ENCODE data around the gene COL5A3. TPM values are rescaled to one million over a fixed set of nuclear protein-coding genes. Genes with fewer than 3 reads are reported as not detected.

The COL5A3 gene
- total RNA-seq, 2 experiments from 2014 or later: 4.4 to 5.2 TPM

DNA sequence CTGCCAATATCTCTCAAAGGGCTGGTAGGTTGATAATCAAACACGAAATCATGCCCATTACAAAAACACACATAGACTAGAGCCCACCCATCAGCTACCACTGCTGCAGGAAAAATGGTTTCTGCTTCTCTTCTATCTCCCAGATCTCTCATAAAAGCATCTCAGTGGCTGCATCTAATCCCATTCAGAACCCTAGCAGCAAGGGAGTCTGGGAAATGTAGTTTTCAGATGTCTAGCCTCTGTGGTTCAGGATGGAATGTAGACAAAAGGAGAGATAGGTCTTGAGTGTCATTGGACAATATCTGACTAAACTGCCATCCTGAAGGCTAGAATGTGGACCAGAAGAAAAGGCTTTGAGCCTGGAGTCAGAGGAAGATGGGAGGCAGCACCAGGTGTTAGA lies 35.1 kb upstream of the COL5A3 start:
- peaks cover 38% of the 10 kb centered on the region for H3K27me3 Mint-ChIP-seq

DNA sequence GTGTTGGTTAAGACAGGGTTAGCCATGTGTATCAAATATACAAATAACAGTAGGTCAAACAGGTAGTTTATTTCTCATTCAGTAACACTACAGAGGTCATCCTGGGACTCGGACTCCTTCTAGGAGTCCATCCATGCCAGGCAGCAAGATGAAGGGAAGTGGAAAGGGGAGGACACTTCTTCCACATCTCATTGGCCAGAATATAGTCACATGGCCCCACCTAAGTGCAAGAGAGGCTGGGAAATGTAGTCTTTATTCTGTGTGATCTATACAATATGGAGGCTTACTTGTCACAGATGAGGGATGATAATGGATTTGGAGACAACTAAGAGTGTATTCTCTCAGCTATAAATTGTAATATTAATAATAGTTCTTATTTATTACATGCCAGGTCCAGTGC lies 34.1 kb upstream of the COL5A3 start:
- Mint-ChIP-seq H3K27me3 (peaks cover 40% of the 10 kb centered on the region), H3K4me1 (ENCODE audit: low read depth) (no peaks in the 10 kb centered on the region), H3K9me3 (no peaks in the 10 kb centered on the region), H3K4me3 (no peak overlapping the region), H3K27ac (no peak overlapping the region), H3K36me3 (ENCODE audit: low read depth) (no peaks in the 10 kb centered on the region)
- TF ChIP-seq, protein P1, sequence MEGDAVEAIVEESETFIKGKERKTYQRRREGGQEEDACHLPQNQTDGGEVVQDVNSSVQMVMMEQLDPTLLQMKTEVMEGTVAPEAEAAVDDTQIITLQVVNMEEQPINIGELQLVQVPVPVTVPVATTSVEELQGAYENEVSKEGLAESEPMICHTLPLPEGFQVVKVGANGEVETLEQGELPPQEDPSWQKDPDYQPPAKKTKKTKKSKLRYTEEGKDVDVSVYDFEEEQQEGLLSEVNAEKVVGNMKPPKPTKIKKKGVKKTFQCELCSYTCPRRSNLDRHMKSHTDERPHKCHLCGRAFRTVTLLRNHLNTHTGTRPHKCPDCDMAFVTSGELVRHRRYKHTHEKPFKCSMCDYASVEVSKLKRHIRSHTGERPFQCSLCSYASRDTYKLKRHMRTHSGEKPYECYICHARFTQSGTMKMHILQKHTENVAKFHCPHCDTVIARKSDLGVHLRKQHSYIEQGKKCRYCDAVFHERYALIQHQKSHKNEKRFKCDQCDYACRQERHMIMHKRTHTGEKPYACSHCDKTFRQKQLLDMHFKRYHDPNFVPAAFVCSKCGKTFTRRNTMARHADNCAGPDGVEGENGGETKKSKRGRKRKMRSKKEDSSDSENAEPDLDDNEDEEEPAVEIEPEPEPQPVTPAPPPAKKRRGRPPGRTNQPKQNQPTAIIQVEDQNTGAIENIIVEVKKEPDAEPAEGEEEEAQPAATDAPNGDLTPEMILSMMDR (IDR thresholded peaks at IDR 0.05): no peak
- peaks cover 0 to 3% of the 10 kb centered on the region in 2 experiments for H3K9me3 ChIP-seq (ENCODE audit: control insufficient read depth in 1 of 2, insufficient read depth in 1 of 2, low read length in 2 of 2)
- ChIA-PET POLR2A (no interaction called here), CTCF (interaction anchor here (1.5 kb wide), 1 partner anchor 17 kb away, joined by 5 read pairs; no protein-coding TSS in a partner anchor)
- intact Hi-C loops (cut with DNase I, micrococcal nuclease): no loop called here
- peak in 1 of 14 experiments; percentile 10 for DNase-seq
- H3K27me3 ChIP-seq (ENCODE audit: control insufficient read depth in 1 of 2, insufficient read depth in 2 of 2, low read length in 2 of 2): peaks cover 8 to 10% of the 10 kb centered on the region in 2 experiments
- H3K4me1 ChIP-seq (ENCODE audit: insufficient read depth, low read length): no peaks in the 10 kb centered on the region
- ATAC-seq (ENCODE audit: poor library complexity): no peak
- H3K36me3 ChIP-seq (ENCODE audit: insufficient read depth, low read length): no peaks in the 10 kb centered on the region
- no peak overlapping the region for H3K27ac ChIP-seq (ENCODE audit: low read depth in 1 of 2, low read length in 2 of 2)
- H3K4me3 ChIP-seq (ENCODE audit: low read length): no peak overlapping the region

More for the DNA sequence above, 35.1 kb upstream of the COL5A3 start:
- Mint-ChIP-seq H3K36me3 (ENCODE audit: low read depth) (no peaks in the 10 kb centered on the region), H3K4me1 (ENCODE audit: low read depth) (no peaks in the 10 kb centered on the region), H3K9me3 (no peaks in the 10 kb centered on the region), H3K4me3 (no peak overlapping the region), H3K27ac (no peak overlapping the region)
- DNase-seq (no peak), ATAC-seq (ENCODE audit: poor library complexity) (no peak)
- peaks cover 0 to 3% of the 10 kb centered on the region in 2 experiments for H3K9me3 ChIP-seq (ENCODE audit: control insufficient read depth in 1 of 2, insufficient read depth in 1 of 2, low read length in 2 of 2)
- POLR2A ChIA-PET: no interaction called here
- H3K36me3 ChIP-seq (ENCODE audit: insufficient read depth, low read length): no peaks in the 10 kb centered on the region
- H3K4me1 ChIP-seq (ENCODE audit: insufficient read depth, low read length): no peaks in the 10 kb centered on the region
- TF ChIP-seq, protein P1 (IDR thresholded peaks at IDR 0.05): no peak
- H3K27ac ChIP-seq (ENCODE audit: low read depth in 1 of 2, low read length in 2 of 2): no peak overlapping the region
- CTCF ChIA-PET: no interaction called here
- H3K27me3 ChIP-seq (ENCODE audit: control insufficient read depth in 1 of 2, insufficient read depth in 2 of 2, low read length in 2 of 2): peaks cover 8 to 10% of the 10 kb centered on the region in 2 experiments
- intact Hi-C loops (cut with DNase I, micrococcal nuclease): no loop called here
- no peak overlapping the region for H3K4me3 ChIP-seq (ENCODE audit: low read length)

DNA sequence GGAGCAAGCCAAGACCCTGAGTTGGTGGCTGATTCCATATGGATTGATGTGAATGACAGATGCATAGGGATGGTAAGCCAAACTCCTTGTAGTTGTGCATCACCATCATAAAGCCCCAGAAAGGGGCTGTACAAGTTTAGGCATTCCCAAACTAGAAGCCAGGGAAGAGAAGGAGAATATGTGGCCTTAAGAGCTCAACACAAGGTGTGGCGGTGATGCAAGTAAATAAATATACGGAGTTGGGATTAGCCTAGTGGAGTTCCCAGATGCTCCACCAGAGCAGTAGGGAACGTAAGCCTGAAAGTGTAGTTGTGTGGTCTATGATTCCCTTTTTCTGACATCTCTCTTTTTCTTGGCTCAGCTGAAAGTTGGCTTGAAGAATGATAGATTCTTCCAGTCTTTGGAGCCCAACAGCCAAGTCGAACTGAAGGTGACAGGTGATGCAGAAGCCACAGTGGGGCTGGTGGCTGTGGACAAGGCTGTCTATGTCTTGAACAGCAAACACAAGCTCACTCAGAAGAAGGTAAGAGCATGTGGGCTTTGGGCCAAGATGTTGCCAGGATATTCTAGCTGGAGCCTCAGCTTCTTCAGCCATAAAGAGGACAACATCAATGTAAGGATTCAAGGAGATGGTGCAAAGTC lies 33.1 kb upstream of the COL5A3 start:
- no peak for ATAC-seq (ENCODE audit: poor library complexity)
- H3K4me3 Mint-ChIP-seq: no peak overlapping the region
- H3K27me3 Mint-ChIP-seq: peaks cover 50% of the 10 kb centered on the region
- no peaks in the 10 kb centered on the region for H3K36me3 Mint-ChIP-seq (ENCODE audit: low read depth)
- Histone ChIP-seq H3K36me3 (ENCODE audit: insufficient read depth, low read length) (no peaks in the 10 kb centered on the region), H3K9me3 (ENCODE audit: control insufficient read depth in 1 of 2, insufficient read depth in 1 of 2, low read length in 2 of 2) (peaks cover 0 to 3% of the 10 kb centered on the region in 2 experiments), H3K4me1 (ENCODE audit: insufficient read depth, low read length) (no peaks in the 10 kb centered on the region), H3K4me3 (ENCODE audit: low read length) (no peak overlapping the region), H3K27me3 (ENCODE audit: control insufficient read depth in 1 of 2, insufficient read depth in 2 of 2, low read length in 2 of 2) (peaks cover 8 to 10% of the 10 kb centered on the region in 2 experiments), H3K27ac (ENCODE audit: low read depth in 1 of 2, low read length in 2 of 2) (no peak overlapping the region)
- no peaks in the 10 kb centered on the region for H3K4me1 Mint-ChIP-seq (ENCODE audit: low read depth)
- intact Hi-C loops (cut with DNase I, micrococcal nuclease): no loop called here
- DNase-seq: no peak
- ChIA-PET POLR2A (no interaction called here), CTCF (interaction anchor here (1.5 kb wide), 1 partner anchor 16 kb away, joined by 5 read pairs; no protein-coding TSS in a partner anchor)
- TF ChIP-seq, protein P1 (IDR thresholded peaks at IDR 0.05): no peak
- no peaks in the 10 kb centered on the region for H3K9me3 Mint-ChIP-seq
- no peak overlapping the region for H3K27ac Mint-ChIP-seq

Data from CD4-positive, alpha-beta T cell (primary cell).